ENCODE results near the gene DHX32. TPM values are rescaled to one million over a fixed set of nuclear protein-coding genes. Genes with fewer than 3 reads are reported as not detected.

DHX32 gene
- total and polyA plus RNA-seq, 2 of the 4 experiments (the other 2 are of a cell fraction) = 15.6 to 27.8 TPM

DNA sequence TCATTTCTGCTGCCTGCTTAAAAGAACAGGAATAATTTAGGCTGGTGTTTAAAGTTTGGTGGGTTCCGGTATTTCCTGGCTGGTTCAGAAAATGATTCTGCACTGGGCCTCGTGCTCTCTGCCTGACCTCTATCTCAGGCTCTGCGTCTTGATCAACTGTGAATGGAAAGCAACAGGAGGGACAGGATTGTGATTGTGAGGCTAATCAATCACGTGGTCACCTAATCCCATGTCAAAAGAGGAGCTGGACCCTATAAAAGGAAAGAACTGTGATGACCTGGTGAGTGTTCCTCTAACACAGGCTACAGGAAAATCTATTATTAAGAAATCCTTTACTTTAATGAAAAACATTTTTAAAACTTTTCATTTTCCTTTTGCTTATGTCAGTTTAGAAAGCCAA, at the start of gene DHX32 (continued):
- TF ChIP-seq RCOR1 (IDR thresholded peaks at IDR 0.05; ENCODE audit: insufficient replicate concordance, low read length) = no peak

DNA sequence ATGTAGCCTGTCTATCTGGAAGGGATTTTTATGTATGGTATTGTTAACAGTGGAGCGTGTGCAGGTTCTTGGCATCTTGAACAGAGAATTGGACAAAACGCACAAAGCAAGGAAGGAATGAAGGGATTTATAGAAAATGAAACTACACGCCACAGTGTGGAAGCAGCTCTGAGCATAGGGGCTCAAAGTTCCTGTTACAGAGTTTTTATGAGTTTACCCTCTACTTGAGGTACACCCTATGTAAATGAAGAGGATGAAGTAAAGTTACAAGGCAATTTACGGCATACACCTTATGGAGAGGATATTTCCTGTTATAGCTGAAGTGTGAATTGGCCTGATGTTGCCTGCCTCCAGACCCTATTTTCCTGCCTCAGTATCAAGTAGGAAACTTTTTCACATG, 48.5 kb upstream of the DHX32 start:
- in situ Hi-C loops (cut with MboI; ENCODE audit: low sequenced_read_pairs) = loop anchor here (25.0 kb wide), 1 partner anchor 808 kb away; no protein-coding TSS in a partner anchor
- no peak overlapping the region for H2BK120ac ChIP-seq (ENCODE audit: low read depth, low read length)
- dilution Hi-C loops (cut with HindIII; ENCODE audit: low sequenced_read_pairs, unreplicated experiment) = no loop called here
- H2BK15ac ChIP-seq (ENCODE audit: low read depth, low read length) = no peak overlapping the region
- no peak for TF ChIP-seq USF2 (IDR thresholded peaks at IDR 0.05; ENCODE audit: low read depth, low read length)
- no peak for TF ChIP-seq CHD1 (IDR thresholded peaks at IDR 0.05; ENCODE audit: low read depth, low read length)
- no peak for TF ChIP-seq NFE2L2 (IDR thresholded peaks at IDR 0.05; ENCODE audit: low read depth, low read length)
- TF ChIP-seq CTCF (conservative IDR thresholded peaks at IDR 0.05; ENCODE audit: low read depth, low read length) = no peak
- TF ChIP-seq POLR2A (IDR thresholded peaks at IDR 0.05; ENCODE audit: low read depth, low read length) = no peak
- no peak for TF ChIP-seq RFX5 (IDR thresholded peaks at IDR 0.05; ENCODE audit: low read depth, low read length)
- no peak for TF ChIP-seq SMC3 (IDR thresholded peaks at IDR 0.05; ENCODE audit: low read depth, low read length)
- TF ChIP-seq RAD21 (IDR thresholded peaks at IDR 0.05; ENCODE audit: low read length) = no peak
- no peak for TF ChIP-seq RCOR1 (IDR thresholded peaks at IDR 0.05; ENCODE audit: insufficient replicate concordance, low read length)
- TF ChIP-seq BHLHE40 (IDR thresholded peaks at IDR 0.05; ENCODE audit: low read depth, low read length) = no peak
- TF ChIP-seq FOS (IDR thresholded peaks at IDR 0.05; ENCODE audit: low read depth, low read length) = no peak
- no peak for TF ChIP-seq CEBPB (IDR thresholded peaks at IDR 0.05; ENCODE audit: low read depth, low read length)
- H2AK5ac ChIP-seq (ENCODE audit: low read depth, low read length) = no peak overlapping the region
- no peak overlapping the region for H3K4me2 ChIP-seq (ENCODE audit: low read depth, low read length)
- no peak overlapping the region for H4K8ac ChIP-seq (ENCODE audit: low read depth in 2 of 2, low read length in 2 of 2)
- H2AK9ac ChIP-seq (replicated peaks; ENCODE audit: low read depth, low read length, poor library complexity) = no peak overlapping the region
- no peaks in the 10 kb centered on the region for H3K9me1 ChIP-seq (ENCODE audit: insufficient read depth, low read length)
- intact Hi-C loops (cut with micrococcal nuclease) = no loop called here
- H4K91ac ChIP-seq (ENCODE audit: insufficient read depth, low read depth, low read length) = no peak overlapping the region
- H3K27me3 ChIP-seq (ENCODE audit: control insufficient read depth, insufficient read depth, low read length) = no peaks in the 10 kb centered on the region; the same call in 1 of the 2 replicates
- H3K23ac ChIP-seq (ENCODE audit: low read depth, low read length) = no peak overlapping the region
- BruUV-seq (replicated peaks) = no TSS peak
- no peak for DNase-seq
- H3K9ac ChIP-seq (ENCODE audit: low read depth, low read length) = no peak overlapping the region
- no peak overlapping the region for H3K18ac ChIP-seq (ENCODE audit: low read depth, low read length)
- H2AFZ ChIP-seq (replicated peaks; ENCODE audit: low read length, poor library complexity) = no peak overlapping the region
- no peak overlapping the region for H3K4me3 ChIP-seq (ENCODE audit: insufficient read depth, low read depth, low read length)
- no peaks in the 10 kb centered on the region for H3K4me1 ChIP-seq (ENCODE audit: control insufficient read depth, insufficient read depth, low read length)
- no peak overlapping the region for H3K4ac ChIP-seq (ENCODE audit: low read depth, low read length)
- no peak overlapping the region for H2BK20ac ChIP-seq (ENCODE audit: low read depth, low read length)
- 80% methylated on average over 1 of the region's 4 CpGs; no CpG with 5 or more reads in 1 of the 2 experiments for WGBS, 2 experiments (ENCODE audit: extremely low coverage in 2 of 2, insufficient read length in 1 of 2)
- POLR2A ChIA-PET (ENCODE audit: unreplicated experiment) = interaction anchor here (0.5 kb wide), 1 partner anchor 556 kb away, joined by 4 read pairs; no protein-coding TSS in a partner anchor
- H3K36me3 ChIP-seq (ENCODE audit: control insufficient read depth, insufficient read depth, low read length) = no peaks in the 10 kb centered on the region
- no peaks in the 10 kb centered on the region for H3K9me3 ChIP-seq (ENCODE audit: control insufficient read depth, insufficient read depth, low read length)
- H2BK5ac ChIP-seq (ENCODE audit: low read depth, low read length, poor library complexity, severe bottlenecking) = no peak overlapping the region
- no peak overlapping the region for H3K14ac ChIP-seq (replicated peaks; ENCODE audit: low read depth, low read length)
- no peaks in the 10 kb centered on the region for H4K20me1 ChIP-seq (ENCODE audit: insufficient read depth, low read length)
- H3K79me1 ChIP-seq (ENCODE audit: low read depth in 1 of 2, low read length in 2 of 2) = no peaks in the 10 kb centered on the region
- CTCF ChIA-PET = no interaction called here
- H3K56ac ChIP-seq (ENCODE audit: extremely low read depth, insufficient read depth, low read length) = no peak overlapping the region
- ATAC-seq (ENCODE audit: low read depth) = no peak
- H4K5ac ChIP-seq (ENCODE audit: low read depth, low read length) = no peak overlapping the region
- H3K27ac ChIP-seq (ENCODE audit: insufficient read depth, low read length) = no peak overlapping the region

Measured in IMR-90 (cell line).